ENCODE measurements around the gene MAPT.
A peak's percentile ranks its signal among the peaks of the same experiment; 100 is the strongest.
"Not testable (repeated sequence)": the region's sequence is repeated elsewhere in the genome, so short reads cannot be mapped to it uniquely, and the experiment has no call there.

Gene MAPT

DNA sequence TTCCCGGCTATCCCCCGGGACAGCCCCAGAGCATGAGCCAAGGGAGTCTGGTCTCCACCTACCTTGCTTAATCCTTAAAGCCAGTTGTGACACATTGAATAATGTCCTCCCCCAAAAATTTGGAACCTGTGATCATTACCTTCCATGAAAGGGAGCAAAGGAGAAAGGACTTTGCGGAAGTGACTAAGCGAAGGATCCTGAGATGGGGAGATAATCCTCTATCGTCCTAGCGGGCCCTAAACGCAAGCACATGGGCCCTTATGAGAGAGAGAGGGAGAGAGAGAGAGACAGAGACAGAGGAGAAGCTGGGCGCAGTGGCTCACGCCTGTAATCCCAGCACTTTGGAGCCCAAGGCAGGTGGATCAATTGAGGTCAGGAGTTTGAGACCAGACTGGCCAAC lies 40.1 kb upstream of the MAPT start:
- DNase-seq (ENCODE audit: low read depth), result no peak
- H3K4me3 ChIP-seq (ENCODE audit: low read depth, low read length), result no peak overlapping the region
- TF ChIP-seq MYC (IDR thresholded peaks at IDR 0.05; ENCODE audit: low read depth, low read length) (no peak), POLR2A (IDR thresholded peaks at IDR 0.05; ENCODE audit: extremely low read depth, insufficient read length) (no peak)
- TF ChIP-seq, protein P1, sequence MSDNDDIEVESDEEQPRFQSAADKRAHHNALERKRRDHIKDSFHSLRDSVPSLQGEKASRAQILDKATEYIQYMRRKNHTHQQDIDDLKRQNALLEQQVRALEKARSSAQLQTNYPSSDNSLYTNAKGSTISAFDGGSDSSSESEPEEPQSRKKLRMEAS (IDR thresholded peaks at IDR 0.05; ENCODE audit: low read depth, low read length), result no peak
- TF ChIP-seq, protein P2, sequence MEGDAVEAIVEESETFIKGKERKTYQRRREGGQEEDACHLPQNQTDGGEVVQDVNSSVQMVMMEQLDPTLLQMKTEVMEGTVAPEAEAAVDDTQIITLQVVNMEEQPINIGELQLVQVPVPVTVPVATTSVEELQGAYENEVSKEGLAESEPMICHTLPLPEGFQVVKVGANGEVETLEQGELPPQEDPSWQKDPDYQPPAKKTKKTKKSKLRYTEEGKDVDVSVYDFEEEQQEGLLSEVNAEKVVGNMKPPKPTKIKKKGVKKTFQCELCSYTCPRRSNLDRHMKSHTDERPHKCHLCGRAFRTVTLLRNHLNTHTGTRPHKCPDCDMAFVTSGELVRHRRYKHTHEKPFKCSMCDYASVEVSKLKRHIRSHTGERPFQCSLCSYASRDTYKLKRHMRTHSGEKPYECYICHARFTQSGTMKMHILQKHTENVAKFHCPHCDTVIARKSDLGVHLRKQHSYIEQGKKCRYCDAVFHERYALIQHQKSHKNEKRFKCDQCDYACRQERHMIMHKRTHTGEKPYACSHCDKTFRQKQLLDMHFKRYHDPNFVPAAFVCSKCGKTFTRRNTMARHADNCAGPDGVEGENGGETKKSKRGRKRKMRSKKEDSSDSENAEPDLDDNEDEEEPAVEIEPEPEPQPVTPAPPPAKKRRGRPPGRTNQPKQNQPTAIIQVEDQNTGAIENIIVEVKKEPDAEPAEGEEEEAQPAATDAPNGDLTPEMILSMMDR (IDR thresholded peaks at IDR 0.05; ENCODE audit: low read depth, low read length), result no peak

DNA sequence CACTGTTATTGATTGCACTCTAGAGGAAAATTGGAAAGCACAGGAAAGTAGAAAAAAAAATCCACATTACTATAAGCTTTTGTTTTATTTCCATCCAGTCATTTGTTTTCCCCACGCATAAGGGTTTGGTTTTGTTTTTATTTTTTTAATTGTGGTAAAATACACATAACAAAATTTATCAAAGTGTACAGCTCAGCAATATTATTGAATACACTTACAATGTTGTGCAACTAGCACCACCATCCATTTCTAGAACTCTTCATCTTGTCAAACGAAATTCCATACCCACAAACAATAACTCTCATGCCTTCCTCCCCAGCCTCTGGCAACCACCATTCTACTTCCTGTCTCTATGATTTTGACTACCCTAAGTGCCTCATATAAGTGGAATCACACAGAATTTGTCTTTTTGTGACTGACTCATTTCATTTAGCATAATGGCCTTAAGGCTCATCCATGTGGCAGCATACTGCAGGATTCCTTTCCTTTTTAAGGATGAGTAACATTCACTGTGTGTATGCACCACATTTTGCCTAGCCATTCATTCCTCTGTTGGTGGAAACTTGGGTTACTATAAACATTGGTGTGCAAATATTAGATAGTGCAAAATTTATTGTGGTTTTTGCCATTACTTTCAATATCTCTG lies 38.5 kb upstream of the MAPT start:
- no peak overlapping the region for H3K4me3 ChIP-seq (ENCODE audit: low read depth, low read length)
- TF ChIP-seq POLR2A (IDR thresholded peaks at IDR 0.05; ENCODE audit: extremely low read depth, insufficient read length), result no peak
- TF ChIP-seq, protein P1 (IDR thresholded peaks at IDR 0.05; ENCODE audit: low read depth, low read length), result no peak
- no peak for TF ChIP-seq MYC (IDR thresholded peaks at IDR 0.05; ENCODE audit: low read depth, low read length)
- TF ChIP-seq, protein P2 (IDR thresholded peaks at IDR 0.05; ENCODE audit: low read depth, low read length), result no peak
- DNase-seq (ENCODE audit: low read depth), result no peak

DNA sequence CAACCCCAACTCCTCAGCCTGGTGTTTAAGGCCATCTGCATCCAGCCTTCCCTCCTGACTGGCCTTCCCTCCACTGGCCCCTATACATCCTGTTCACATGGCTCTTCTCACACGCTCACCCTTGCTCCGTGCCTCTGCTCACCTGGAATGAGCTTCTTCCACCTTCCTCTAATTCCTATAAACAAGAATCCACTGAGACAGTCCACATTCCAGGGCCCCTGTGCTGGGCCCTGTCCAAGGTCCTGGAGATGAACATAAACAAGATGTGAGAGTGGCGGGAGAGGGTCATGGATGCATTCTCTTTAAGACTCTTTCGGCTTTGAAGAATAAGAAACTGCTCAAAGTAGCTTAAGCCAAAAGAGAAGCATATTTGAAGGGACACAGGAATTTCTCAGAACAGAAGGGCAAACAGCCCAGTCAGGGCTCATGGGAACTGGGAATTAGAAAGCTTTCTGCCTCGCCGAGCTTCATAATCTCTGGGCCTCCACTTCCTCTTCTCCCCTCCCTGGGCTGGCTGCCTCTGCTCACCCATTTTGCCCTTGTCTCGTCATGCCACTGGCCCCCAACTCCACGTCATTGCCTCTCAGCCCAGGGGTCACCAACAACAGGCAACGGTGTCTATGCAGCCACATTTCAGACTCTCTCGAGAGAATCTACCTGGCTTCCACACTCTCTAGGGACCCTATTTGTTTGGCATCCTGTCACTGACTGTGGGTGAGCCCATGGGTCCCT lies 36.2 kb upstream of the MAPT start:
- H3K4me3 ChIP-seq (ENCODE audit: low read depth, low read length), result no peak overlapping the region
- TF ChIP-seq MYC (IDR thresholded peaks at IDR 0.05; ENCODE audit: low read depth, low read length) (no peak), POLR2A (IDR thresholded peaks at IDR 0.05; ENCODE audit: extremely low read depth, insufficient read length) (no peak)
- TF ChIP-seq, protein P2 (IDR thresholded peaks at IDR 0.05; ENCODE audit: low read depth, low read length), result no peak
- TF ChIP-seq, protein P1 (IDR thresholded peaks at IDR 0.05; ENCODE audit: low read depth, low read length), result no peak
- peak; percentile 36 for DNase-seq (ENCODE audit: low read depth)

DNA sequence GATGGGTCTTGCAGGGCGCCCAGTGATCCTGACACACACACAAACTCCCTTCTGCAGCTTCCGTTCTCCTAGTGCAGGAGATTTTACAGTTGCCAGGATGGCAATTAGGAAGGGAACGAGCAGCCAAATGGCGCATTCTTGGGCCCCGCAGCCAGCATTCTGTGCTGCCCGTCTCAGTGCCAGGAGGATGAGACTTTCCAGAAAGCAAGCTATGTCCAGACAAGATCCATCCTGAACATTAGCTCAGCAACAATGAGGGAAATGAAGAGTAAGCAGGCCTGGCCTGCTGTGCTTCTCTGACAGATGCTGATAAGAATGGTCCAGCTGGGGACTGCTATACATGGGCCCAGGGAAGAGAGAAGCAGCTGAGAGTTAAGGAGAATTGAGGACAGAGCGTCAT lies 33.2 kb upstream of the MAPT start:
- no peak for DNase-seq (ENCODE audit: low read depth)
- no peak overlapping the region for H3K4me3 ChIP-seq (ENCODE audit: low read depth, low read length)

DNA sequence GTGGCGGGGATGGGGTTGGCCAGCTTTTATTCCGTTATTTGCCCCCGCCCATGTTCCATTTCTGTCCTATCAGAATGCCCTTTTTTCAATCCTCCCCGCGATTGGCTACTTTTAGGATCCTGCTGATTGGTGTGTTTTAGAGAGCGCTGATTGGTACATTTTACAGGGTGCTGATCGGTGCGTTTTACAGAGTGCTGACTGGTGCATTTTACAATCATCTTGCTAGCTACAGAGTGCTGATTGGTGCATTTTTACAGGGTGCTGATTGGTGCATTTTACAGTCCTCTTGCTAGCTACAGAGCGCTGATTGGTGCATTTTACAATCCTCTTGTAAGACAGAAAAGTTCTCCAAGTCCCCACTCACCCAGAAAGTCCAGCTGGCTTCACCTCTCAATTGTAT lies 32.2 kb upstream of the MAPT start:
- H3K4me3 ChIP-seq (ENCODE audit: low read depth, low read length), result not testable (repeated sequence)

More for the DNA sequence above, 33.2 kb upstream of the MAPT start:
- TF ChIP-seq, protein P1 (IDR thresholded peaks at IDR 0.05; ENCODE audit: low read depth, low read length), result no peak
- TF ChIP-seq POLR2A (IDR thresholded peaks at IDR 0.05; ENCODE audit: extremely low read depth, insufficient read length) (no peak), MYC (IDR thresholded peaks at IDR 0.05; ENCODE audit: low read depth, low read length) (no peak)
- TF ChIP-seq, protein P2 (IDR thresholded peaks at IDR 0.05; ENCODE audit: low read depth, low read length), result no peak

DNA sequence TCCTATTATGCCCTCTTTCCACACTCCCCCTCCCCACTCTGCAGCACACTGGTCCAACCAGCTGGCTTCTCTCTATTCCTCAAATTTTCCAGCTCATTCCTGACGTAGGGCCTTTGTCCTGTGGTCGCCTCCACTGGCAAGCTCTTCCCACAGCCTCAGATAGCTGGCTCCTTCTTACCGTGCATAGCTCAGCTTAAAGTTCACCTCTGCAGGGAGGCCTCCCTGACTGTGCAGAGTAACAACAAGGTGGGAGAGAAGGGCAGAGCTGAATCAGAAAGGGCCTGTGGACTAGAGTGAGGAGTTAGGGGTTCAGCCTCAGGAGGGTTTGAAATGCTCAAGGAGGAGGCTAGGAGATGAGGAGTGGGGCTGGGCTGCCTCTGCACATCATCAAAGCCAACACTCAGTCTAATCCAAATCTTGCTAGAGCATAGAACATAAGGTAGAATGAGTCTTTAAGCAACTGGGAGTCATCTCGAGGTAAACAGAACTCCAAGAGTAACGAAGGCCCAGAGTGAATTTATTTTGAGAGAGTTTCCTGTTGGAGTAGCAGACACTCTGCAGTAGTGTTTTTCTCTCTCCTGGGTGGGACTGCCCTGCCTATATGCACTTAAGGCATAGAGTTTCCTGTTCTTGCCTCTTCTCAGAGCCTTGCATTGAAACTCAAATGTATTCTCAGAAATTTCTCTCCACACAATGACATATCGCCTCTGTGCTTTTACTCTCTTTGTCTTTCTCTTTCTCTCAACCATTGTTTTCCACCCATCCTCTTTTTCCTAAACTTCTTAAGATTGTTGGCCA lies 30.3 kb upstream of the MAPT start:
- TF ChIP-seq, protein P2 (IDR thresholded peaks at IDR 0.05; ENCODE audit: low read depth, low read length), result no peak
- no peak for TF ChIP-seq POLR2A (IDR thresholded peaks at IDR 0.05; ENCODE audit: extremely low read depth, insufficient read length)
- TF ChIP-seq, protein P1 (IDR thresholded peaks at IDR 0.05; ENCODE audit: low read depth, low read length), result no peak
- TF ChIP-seq MYC (IDR thresholded peaks at IDR 0.05; ENCODE audit: low read depth, low read length), result no peak
- no peak overlapping the region for H3K4me3 ChIP-seq (ENCODE audit: low read depth, low read length)
- no peak for DNase-seq (ENCODE audit: low read depth)

More for the DNA sequence above, 32.2 kb upstream of the MAPT start:
- not testable (repeated sequence) for DNase-seq (ENCODE audit: low read depth)

Data from NB4 (cell line).